IMR-90 (cell line): Measurements from ENCODE around the gene SLC46A3. TPM values are rescaled to one million over a fixed set of nuclear protein-coding genes. Genes with fewer than 3 reads are reported as not detected.

ENCODE experiments used
- ATAC-seq: fragments of 200-7000 bp; cut with Tn5 transposase; 2 replicates; pipeline ENCODE4 v1.9.1; 2020; ENCODE audit warnings: low read depth, mild to moderate bottlenecking, moderate library complexity
- BruUV-seq: library from RNA; stranded (reverse); fragments of 400-500 nt; replicated peaks from 2 replicates; lab custom pipeline; 2021; lab: Mats Ljungman, UMichigan
- CTCF ChIA-PET: fragments of 300-600 bp; formaldehyde crosslinking; extraction: SDS; loops from one replicate; lab custom pipeline; 2021; ENCODE audit warnings: antibody characterized with exemption; lab: Yijun Ruan, JAX
- POLR2A ChIA-PET: fragments of 300-600 bp; sonication (Branson Sonifier 250); formaldehyde crosslinking; loops from one replicate; lab custom pipeline; 2022; ENCODE audit warnings: antibody characterized with exemption; ENCODE audit not compliant: unreplicated experiment; lab: Charles Lee
- DNase-seq: peaks from one replicate; pipeline ENCODE4 v3.0.0; 2013
- H2AFZ ChIP-seq: replicated peaks from 2 replicates; pipeline ENCODE3; 2013; ENCODE audit warnings: low read length, mild to moderate bottlenecking; ENCODE audit not compliant: poor library complexity
- H2AK5ac ChIP-seq: 2 replicates; pipeline ENCODE4 v1.6.1; 2013; ENCODE audit warnings: low read depth, low read length, inconsistent platforms
- H2AK9ac ChIP-seq: replicated peaks from 2 replicates; pipeline ENCODE3; 2013; ENCODE audit warnings: mild to moderate bottlenecking, low read depth, low read length, moderate library complexity; ENCODE audit not compliant: poor library complexity
- H2BK120ac ChIP-seq: 2 replicates; pipeline ENCODE4 v1.6.1; 2013; ENCODE audit warnings: low read depth, low read length, inconsistent platforms
- H2BK15ac ChIP-seq: 3 replicates; pipeline ENCODE4 v1.6.1; 2013; ENCODE audit warnings: low read depth, low read length, inconsistent platforms
- H2BK20ac ChIP-seq: 2 replicates; pipeline ENCODE4 v1.6.1; 2013; ENCODE audit warnings: low read depth, mild to moderate bottlenecking, inconsistent platforms, low read length, moderate library complexity
- H2BK5ac ChIP-seq: 2 replicates; pipeline ENCODE4 v1.6.1; 2013; ENCODE audit warnings: mild to moderate bottlenecking, low read depth, low read length, inconsistent platforms; ENCODE audit not compliant: poor library complexity, severe bottlenecking
- H3K14ac ChIP-seq: replicated peaks from 2 replicates; pipeline ENCODE4 v1.6.1; 2013; ENCODE audit warnings: low read depth, low read length, inconsistent platforms
- H3K18ac ChIP-seq: 2 replicates; pipeline ENCODE4 v1.6.1; 2013; ENCODE audit warnings: low read depth, low read length, control low read depth
- H3K23ac ChIP-seq: 2 replicates; pipeline ENCODE4 v1.6.1; 2013; ENCODE audit warnings: low read depth, low read length, inconsistent platforms
- H3K27ac ChIP-seq: 2 replicates; pipeline ENCODE4 v1.5.1; 2013; ENCODE audit warnings: mild to moderate bottlenecking, control low read depth, low read length; ENCODE audit not compliant: insufficient read depth
- H3K27me3 ChIP-seq: 2 replicates; pipeline ENCODE4 v1.6.1; 2013; ENCODE audit warnings: low read length; ENCODE audit not compliant: control insufficient read depth, insufficient read depth
- H3K36me3 ChIP-seq: 2 replicates; pipeline ENCODE4 v1.6.1; 2013; ENCODE audit warnings: low read length, mixed read lengths; ENCODE audit not compliant: control insufficient read depth, insufficient read depth
- H3K4ac ChIP-seq: 2 replicates; pipeline ENCODE4 v1.6.1; 2013; ENCODE audit warnings: low read depth, low read length, inconsistent platforms
- H3K4me1 ChIP-seq: 2 replicates; pipeline ENCODE4 v1.6.1; 2013; ENCODE audit warnings: low read length, mixed read lengths; ENCODE audit not compliant: control insufficient read depth, insufficient read depth
- H3K4me2 ChIP-seq: 2 replicates; pipeline ENCODE4 v1.6.1; 2013; ENCODE audit warnings: low read depth, mild to moderate bottlenecking, control low read depth, low read length, moderate library complexity
- H3K4me3 ChIP-seq: 2 replicates; pipeline ENCODE4 v1.5.1; 2013; ENCODE audit warnings: low read depth, mild to moderate bottlenecking, control low read depth, low read length, moderate library complexity; ENCODE audit not compliant: insufficient read depth
- H3K56ac ChIP-seq: 2 replicates; pipeline ENCODE4 v1.6.1; 2013; ENCODE audit warnings: low read length, inconsistent platforms; ENCODE audit not compliant: insufficient read depth; ENCODE audit errors: extremely low read depth
- H3K79me1 ChIP-seq, 2 experiments: 2 replicates each; pipeline ENCODE4 v1.6.1; 2013; ENCODE audit warnings: low read length in 2 of 2, inconsistent platforms in 1 of 2, low read depth in 1 of 2
- H3K9ac ChIP-seq: 2 replicates; pipeline ENCODE4 v1.6.1; 2013; ENCODE audit warnings: low read depth, low read length, control low read depth
- H3K9me1 ChIP-seq: 2 replicates; pipeline ENCODE4 v1.6.1; 2013; ENCODE audit warnings: low read length, inconsistent platforms; ENCODE audit not compliant: insufficient read depth
- H3K9me3 ChIP-seq: 2 replicates; pipeline ENCODE4 v1.6.1; 2013; ENCODE audit warnings: low read length; ENCODE audit not compliant: control insufficient read depth, insufficient read depth
- H4K20me1 ChIP-seq: 2 replicates; pipeline ENCODE4 v1.6.1; 2013; ENCODE audit warnings: low read length, inconsistent platforms; ENCODE audit not compliant: insufficient read depth
- H4K5ac ChIP-seq: 2 replicates; pipeline ENCODE4 v1.6.1; 2013; ENCODE audit warnings: mild to moderate bottlenecking, low read depth, low read length, control low read depth
- H4K8ac ChIP-seq, 2 experiments: 2 replicates each; pipeline ENCODE4 v1.6.1; 2013; ENCODE audit warnings: low read depth in 2 of 2, low read length in 2 of 2, control low read depth in 1 of 2, inconsistent platforms in 1 of 2
- H4K91ac ChIP-seq: 2 replicates; pipeline ENCODE4 v1.6.1; 2013; ENCODE audit warnings: low read depth, low read length, inconsistent platforms; ENCODE audit not compliant: insufficient read depth
- BHLHE40 ChIP-seq: fragments of 150-350 bp; IDR thresholded peaks from 2 replicates; pipeline ENCODE4 v1.6.1; 2016; ENCODE audit warnings: mild to moderate bottlenecking, low read depth, low read length
- CEBPB ChIP-seq: IDR thresholded peaks from 2 replicates; pipeline ENCODE4 v1.6.1; 2012; ENCODE audit warnings: low read depth, low read length, improper control_type of control experiment
- FOS ChIP-seq: fragments of 150-350 bp; IDR thresholded peaks from 2 replicates; pipeline ENCODE4 v1.6.1; 2016; ENCODE audit warnings: low read depth, low read length
- MAZ ChIP-seq: IDR thresholded peaks from 2 replicates; pipeline ENCODE4 v1.6.1; 2012; ENCODE audit warnings: low read depth, mild to moderate bottlenecking, low read length, improper control_type of control experiment, moderate library complexity, borderline replicate concordance
- MXI1 ChIP-seq: IDR thresholded peaks from 2 replicates; pipeline ENCODE4 v1.6.1; 2012; ENCODE audit warnings: low read depth, mild to moderate bottlenecking, low read length, moderate library complexity, borderline replicate concordance
- NFE2L2 ChIP-seq: fragments of 150-350 bp; IDR thresholded peaks from 2 replicates; pipeline ENCODE4 v1.6.1; 2016; ENCODE audit warnings: low read depth, mild to moderate bottlenecking, low read length
- RAD21 ChIP-seq: IDR thresholded peaks from 2 replicates; pipeline ENCODE4 v1.6.1; 2012; ENCODE audit warnings: low read length, improper control_type of control experiment
- RCOR1 ChIP-seq: IDR thresholded peaks from 2 replicates; pipeline ENCODE4 v1.6.1; 2012; ENCODE audit warnings: mild to moderate bottlenecking, low read length, improper control_type of control experiment; ENCODE audit not compliant: insufficient replicate concordance
- WGBS, 2 experiments: methylation state at CpG; one replicate each; pipeline versions ENCODE4 v1.1.5 to v1.1.7; 2013; ENCODE audit warnings: missing lambda C conversion rate in 2 of 2; ENCODE audit not compliant: insufficient read length in 1 of 2; ENCODE audit errors: extremely low coverage in 2 of 2; 5-methylcytosine and 5-hydroxymethylcytosine counted together
- dilution Hi-C: fragments of 300-500 bp; cut with HindIII; formaldehyde crosslinking; loops from one replicate; pipeline ENCODE4 v1.14.3; 2018; ENCODE audit warnings: low sequenced_read_pairs; ENCODE audit not compliant: unreplicated experiment
- in situ Hi-C: fragments of 300-500 bp; cut with MboI; formaldehyde crosslinking; loops from 3 replicates; pipeline ENCODE4 v1.14.3; 2019; ENCODE audit warnings: low sequenced_read_pairs, inconsistent platforms, mixed read lengths
- intact Hi-C: fragments of 100-400 bp; cut with micrococcal nuclease; formaldehyde crosslinking; loops from 2 replicates; pipeline ENCODE4 v1.10.0; 2022
- polyA plus RNA-seq, 3 experiments: library from polyadenylated mRNA; depleted of rRNA; stranded (reverse); fragments of >200 nt; gene quantifications; 2 replicates each; pipeline ENCODE4 v1.2.3, GENCODE V29; 2012; ENCODE audit warnings: low replicate concordance in 1 of 3
- total RNA-seq: library from RNA; depleted of rRNA; stranded (reverse); fragments of >200 nt; gene quantifications from 2 replicates; pipeline ENCODE4 v1.2.3, GENCODE V29; 2012
- TF ChIP-seq, protein P1 (sequence below): fragments of 150-350 bp; IDR thresholded peaks from 2 replicates; pipeline ENCODE4 v1.6.1; 2017; ENCODE audit warnings: mild to moderate bottlenecking, antibody characterized with exemption, low read length, low read depth
- TF ChIP-seq, protein P2 (sequence below): fragments of 150-350 bp; IDR thresholded peaks from 2 replicates; pipeline ENCODE4 v1.6.1; 2016; ENCODE audit warnings: low read depth, mild to moderate bottlenecking, low read length, moderate library complexity, borderline replicate concordance

The SLC46A3 gene
- total and polyA plus RNA-seq, 2 of the 4 experiments (the other 2 are of a cell fraction), result 0.54 to 0.89 TPM

DNA sequence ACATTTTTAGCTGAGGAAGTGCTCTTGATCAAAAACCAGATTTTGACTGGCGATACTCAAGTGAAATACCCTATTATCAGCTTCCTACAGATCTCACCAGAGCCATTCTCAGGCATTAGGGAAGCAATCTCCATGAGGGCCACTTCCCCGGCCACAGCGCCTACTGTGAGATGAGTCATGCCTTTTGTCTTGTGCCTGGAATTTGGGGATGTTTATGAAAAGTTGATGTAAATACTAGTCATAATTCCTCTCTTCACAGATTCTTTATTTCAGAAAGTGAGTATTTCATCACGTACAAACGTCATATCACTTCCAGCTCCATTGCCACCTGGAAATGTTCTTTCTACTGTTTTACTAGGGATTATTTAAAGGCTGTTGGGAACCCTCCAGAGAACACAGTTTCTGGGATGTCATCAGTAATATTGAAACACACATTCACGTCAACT is 25.3 kb upstream of the SLC46A3 start:
- Histone ChIP-seq H3K4me1 (peaks cover 3% of the 10 kb centered on the region; the same call in 1 of the 2 replicates), H4K20me1 (no peaks in the 10 kb centered on the region), H3K27me3 (no peaks in the 10 kb centered on the region), H3K27ac (no peak overlapping the region), H2BK20ac (no peak overlapping the region), H3K79me1 (no peaks in the 10 kb centered on the region), H2BK15ac (no peak overlapping the region), H2BK5ac (peak overlapping the region; percentile 17), H2AK5ac (no peak overlapping the region), H2BK120ac (no peak overlapping the region), H3K14ac (no peak overlapping the region), H3K9ac (no peak overlapping the region), H3K56ac (no peak overlapping the region), H3K23ac (no peak overlapping the region), H3K9me3 (no peaks in the 10 kb centered on the region), H3K36me3 (no peaks in the 10 kb centered on the region), H3K4ac (no peak overlapping the region), H2AK9ac (no peak overlapping the region), H4K8ac (no peak overlapping the region), H2AFZ (no peak overlapping the region), H4K91ac (no peak overlapping the region), H4K5ac (no peak overlapping the region), H3K4me3 (no peak overlapping the region), H3K9me1 (no peaks in the 10 kb centered on the region), H3K4me2 (peak overlapping the region; percentile 9; the same call in 1 of the 2 replicates), H3K18ac (peak overlapping the region; percentile 61; the same call in 1 of the 2 replicates)
- in situ Hi-C loops, result no loop called here
- ChIA-PET POLR2A (no interaction called here), CTCF (interaction anchor here (0.7 kb wide), 1 partner anchor 690 kb away, joined by 3 read pairs; no protein-coding TSS in a partner anchor)
- ATAC-seq (peak; percentile 74), DNase-seq (peak; percentile 80)
- intact Hi-C loops, result no loop called here
- no CpG with 5 or more reads among the region's 6 CpGs for WGBS, 2 experiments
- no peak for TF ChIP-seq RCOR1
- TF ChIP-seq RAD21, result no peak
- TF ChIP-seq, protein P1, sequence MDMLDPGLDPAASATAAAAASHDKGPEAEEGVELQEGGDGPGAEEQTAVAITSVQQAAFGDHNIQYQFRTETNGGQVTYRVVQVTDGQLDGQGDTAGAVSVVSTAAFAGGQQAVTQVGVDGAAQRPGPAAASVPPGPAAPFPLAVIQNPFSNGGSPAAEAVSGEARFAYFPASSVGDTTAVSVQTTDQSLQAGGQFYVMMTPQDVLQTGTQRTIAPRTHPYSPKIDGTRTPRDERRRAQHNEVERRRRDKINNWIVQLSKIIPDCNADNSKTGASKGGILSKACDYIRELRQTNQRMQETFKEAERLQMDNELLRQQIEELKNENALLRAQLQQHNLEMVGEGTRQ, result no peak
- no peak for TF ChIP-seq NFE2L2
- TF ChIP-seq FOS, result peak; percentile 82
- peak; percentile 73 for TF ChIP-seq BHLHE40
- TF ChIP-seq, protein P2, sequence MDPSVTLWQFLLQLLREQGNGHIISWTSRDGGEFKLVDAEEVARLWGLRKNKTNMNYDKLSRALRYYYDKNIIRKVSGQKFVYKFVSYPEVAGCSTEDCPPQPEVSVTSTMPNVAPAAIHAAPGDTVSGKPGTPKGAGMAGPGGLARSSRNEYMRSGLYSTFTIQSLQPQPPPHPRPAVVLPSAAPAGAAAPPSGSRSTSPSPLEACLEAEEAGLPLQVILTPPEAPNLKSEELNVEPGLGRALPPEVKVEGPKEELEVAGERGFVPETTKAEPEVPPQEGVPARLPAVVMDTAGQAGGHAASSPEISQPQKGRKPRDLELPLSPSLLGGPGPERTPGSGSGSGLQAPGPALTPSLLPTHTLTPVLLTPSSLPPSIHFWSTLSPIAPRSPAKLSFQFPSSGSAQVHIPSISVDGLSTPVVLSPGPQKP, result no peak
- TF ChIP-seq CEBPB, result peak; percentile 16; the same call in 1 of the 2 replicates
- TF ChIP-seq MXI1, result no peak
- TF ChIP-seq MAZ, result no peak
- BruUV-seq, result no TSS peak
- dilution Hi-C loops, result no loop called here
